ENCODE results near the gene WDR64.
"Not testable (repeated sequence)": the region's sequence is repeated elsewhere in the genome, so short reads cannot be mapped to it uniquely, and the experiment has no call there.

Gene WDR64

DNA sequence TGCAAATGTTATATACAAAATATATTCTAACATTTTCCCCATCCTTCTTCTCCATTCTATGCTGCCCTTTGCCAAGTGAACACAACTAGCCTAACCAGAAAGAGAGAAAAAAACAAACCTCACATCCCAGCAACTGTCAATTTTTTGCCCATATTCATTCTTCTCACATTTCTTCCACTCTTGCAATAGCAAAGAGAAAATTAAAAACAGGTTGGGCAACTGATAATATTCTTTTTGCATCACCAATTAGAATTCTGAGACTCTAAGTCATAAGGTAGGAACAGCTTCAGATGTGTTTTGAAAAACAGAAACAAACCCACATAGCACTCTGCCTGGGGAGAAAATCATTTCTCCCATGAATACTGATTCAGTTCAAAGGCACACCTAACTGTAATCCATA lies 170.8 kb downstream of the WDR64 start:
- H3K79me2 ChIP-seq: no peaks in the 10 kb centered on the region
- H3K27me3 ChIP-seq (ENCODE audit: control insufficient read depth, insufficient read depth, low read length): no peaks in the 10 kb centered on the region
- H3K4me1 ChIP-seq: no peaks in the 10 kb centered on the region
- H3K4me2 ChIP-seq (ENCODE audit: low read length): no peak overlapping the region
- H3K4me3 ChIP-seq (ENCODE audit: low read depth, low read length): no peak overlapping the region
- H3K36me3 ChIP-seq (ENCODE audit: control insufficient read depth, insufficient read depth, low read length): no peaks in the 10 kb centered on the region
- no peak overlapping the region for H3K27ac ChIP-seq
- no peak overlapping the region for H2AFZ ChIP-seq
- TF ChIP-seq, protein P1, sequence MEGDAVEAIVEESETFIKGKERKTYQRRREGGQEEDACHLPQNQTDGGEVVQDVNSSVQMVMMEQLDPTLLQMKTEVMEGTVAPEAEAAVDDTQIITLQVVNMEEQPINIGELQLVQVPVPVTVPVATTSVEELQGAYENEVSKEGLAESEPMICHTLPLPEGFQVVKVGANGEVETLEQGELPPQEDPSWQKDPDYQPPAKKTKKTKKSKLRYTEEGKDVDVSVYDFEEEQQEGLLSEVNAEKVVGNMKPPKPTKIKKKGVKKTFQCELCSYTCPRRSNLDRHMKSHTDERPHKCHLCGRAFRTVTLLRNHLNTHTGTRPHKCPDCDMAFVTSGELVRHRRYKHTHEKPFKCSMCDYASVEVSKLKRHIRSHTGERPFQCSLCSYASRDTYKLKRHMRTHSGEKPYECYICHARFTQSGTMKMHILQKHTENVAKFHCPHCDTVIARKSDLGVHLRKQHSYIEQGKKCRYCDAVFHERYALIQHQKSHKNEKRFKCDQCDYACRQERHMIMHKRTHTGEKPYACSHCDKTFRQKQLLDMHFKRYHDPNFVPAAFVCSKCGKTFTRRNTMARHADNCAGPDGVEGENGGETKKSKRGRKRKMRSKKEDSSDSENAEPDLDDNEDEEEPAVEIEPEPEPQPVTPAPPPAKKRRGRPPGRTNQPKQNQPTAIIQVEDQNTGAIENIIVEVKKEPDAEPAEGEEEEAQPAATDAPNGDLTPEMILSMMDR (IDR thresholded peaks at IDR 0.05): no peak
- no peak overlapping the region for H3K9ac ChIP-seq
- H3K9me3 ChIP-seq (ENCODE audit: control insufficient read depth, low read length): no peaks in the 10 kb centered on the region

DNA sequence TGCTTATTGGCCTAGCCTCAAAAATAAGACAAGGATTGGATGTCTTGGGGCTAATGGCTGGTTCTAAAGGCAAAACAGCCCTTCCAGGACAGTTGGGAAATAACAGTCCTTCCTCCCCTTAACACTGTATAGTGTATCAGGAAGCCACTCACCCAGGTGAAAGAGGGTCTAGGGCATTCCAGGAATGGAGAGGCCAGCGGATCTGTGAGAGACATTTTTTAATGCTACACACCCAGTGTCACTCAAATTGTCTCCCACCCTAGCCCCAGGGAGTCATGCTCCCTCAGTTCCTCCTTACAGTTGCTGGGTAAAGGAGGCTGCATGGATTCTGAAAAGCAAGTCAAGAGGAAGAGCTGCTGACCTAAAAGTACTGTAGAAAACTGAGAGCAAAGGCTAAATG lies 171.8 kb downstream of the WDR64 start:
- no peak overlapping the region for H3K27ac ChIP-seq
- no peak overlapping the region for H3K4me3 ChIP-seq (ENCODE audit: low read depth, low read length)
- no peaks in the 10 kb centered on the region for H3K4me1 ChIP-seq
- H3K9ac ChIP-seq: no peak overlapping the region
- no peaks in the 10 kb centered on the region for H3K79me2 ChIP-seq
- H2AFZ ChIP-seq: no peak overlapping the region
- TF ChIP-seq, protein P1 (IDR thresholded peaks at IDR 0.05): no peak
- H3K4me2 ChIP-seq (ENCODE audit: low read length): no peak overlapping the region
- no peaks in the 10 kb centered on the region for H3K9me3 ChIP-seq (ENCODE audit: control insufficient read depth, low read length)
- H3K27me3 ChIP-seq (ENCODE audit: control insufficient read depth, insufficient read depth, low read length): no peaks in the 10 kb centered on the region
- no peaks in the 10 kb centered on the region for H3K36me3 ChIP-seq (ENCODE audit: control insufficient read depth, insufficient read depth, low read length)

DNA sequence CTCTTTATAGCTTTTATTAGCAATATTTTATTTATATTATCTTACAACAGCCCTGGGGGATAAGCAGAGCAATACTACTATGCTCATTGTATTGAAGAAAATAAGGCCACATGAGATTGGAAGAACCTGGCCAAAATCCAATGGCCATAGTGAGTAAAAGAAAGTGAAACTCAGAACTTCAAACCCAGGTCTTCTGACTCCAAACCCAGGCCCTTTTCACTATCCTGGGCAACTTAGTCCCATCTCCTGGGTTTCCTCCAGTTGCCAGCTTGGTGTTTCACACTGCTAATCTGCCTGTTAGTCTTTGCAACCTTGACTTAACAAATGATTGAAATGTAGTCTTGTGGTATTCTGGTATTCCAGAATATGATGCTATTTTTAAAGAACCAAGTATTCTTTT lies 173.5 kb downstream of the WDR64 start:
- no peak overlapping the region for H3K4me2 ChIP-seq (ENCODE audit: low read length)
- TF ChIP-seq, protein P1 (IDR thresholded peaks at IDR 0.05): no peak
- no peaks in the 10 kb centered on the region for H3K9me3 ChIP-seq (ENCODE audit: control insufficient read depth, low read length)
- H2AFZ ChIP-seq: no peak overlapping the region
- H3K79me2 ChIP-seq: no peaks in the 10 kb centered on the region
- H3K4me3 ChIP-seq (ENCODE audit: low read depth, low read length): no peak overlapping the region
- no peak overlapping the region for H3K27ac ChIP-seq
- H3K27me3 ChIP-seq (ENCODE audit: control insufficient read depth, insufficient read depth, low read length): no peaks in the 10 kb centered on the region
- no peak overlapping the region for H3K9ac ChIP-seq
- no peaks in the 10 kb centered on the region for H3K36me3 ChIP-seq (ENCODE audit: control insufficient read depth, insufficient read depth, low read length)
- no peaks in the 10 kb centered on the region for H3K4me1 ChIP-seq

DNA sequence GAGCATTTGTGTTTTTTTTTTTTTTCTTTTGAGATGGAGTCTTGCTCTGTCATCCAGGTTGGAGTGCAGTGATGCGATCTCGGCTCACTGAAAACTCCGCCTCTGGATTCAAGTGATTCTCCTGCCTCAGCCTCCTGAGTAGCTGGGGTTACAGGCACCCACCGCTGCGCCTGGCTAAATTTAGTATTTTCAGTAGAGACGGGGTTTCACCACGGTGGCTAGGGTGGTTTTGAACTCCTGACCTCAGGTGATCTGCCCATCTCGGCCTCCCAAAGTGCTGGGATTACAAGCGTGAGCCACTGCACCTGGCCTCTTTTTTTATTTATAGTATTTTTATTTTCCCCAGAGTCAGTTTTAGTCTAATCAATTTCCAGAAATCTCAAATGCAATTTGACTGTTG lies 174.5 kb downstream of the WDR64 start:
- not testable (repeated sequence) for H3K4me3 ChIP-seq (ENCODE audit: low read depth, low read length); H3K27me3 ChIP-seq (ENCODE audit: control insufficient read depth, insufficient read depth, low read length); H2AFZ ChIP-seq; H3K36me3 ChIP-seq (ENCODE audit: control insufficient read depth, insufficient read depth, low read length); H3K27ac ChIP-seq; H3K79me2 ChIP-seq; H3K9ac ChIP-seq; H3K4me2 ChIP-seq (ENCODE audit: low read length); H3K4me1 ChIP-seq; H3K9me3 ChIP-seq (ENCODE audit: control insufficient read depth, low read length)

DNA sequence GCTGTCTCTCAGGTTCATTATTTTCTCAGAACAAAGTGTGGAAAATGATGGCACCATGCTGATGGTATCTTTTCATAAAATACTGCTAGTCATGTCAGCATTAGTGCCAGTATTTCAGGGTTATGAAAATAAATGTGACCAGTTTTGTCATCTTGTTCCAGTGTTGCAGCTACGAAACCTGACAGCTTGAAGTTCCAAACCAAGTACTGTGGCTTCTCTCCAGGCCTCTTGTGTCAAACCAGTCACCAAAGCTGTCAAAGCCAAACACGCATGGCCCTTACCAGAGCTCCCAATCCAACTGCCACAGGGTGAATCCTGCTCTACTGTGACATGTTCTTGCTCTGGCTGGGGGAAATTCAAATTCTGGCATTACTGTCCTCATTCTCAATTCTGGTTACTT lies 175.2 kb downstream of the WDR64 start:
- TF ChIP-seq, protein P1 (IDR thresholded peaks at IDR 0.05): no peak
- Histone ChIP-seq H3K36me3 (ENCODE audit: control insufficient read depth, insufficient read depth, low read length) (no peaks in the 10 kb centered on the region), H3K9me3 (ENCODE audit: control insufficient read depth, low read length) (no peaks in the 10 kb centered on the region), H3K27me3 (ENCODE audit: control insufficient read depth, insufficient read depth, low read length) (no peaks in the 10 kb centered on the region), H3K27ac (no peak overlapping the region), H2AFZ (no peak overlapping the region), H3K4me3 (ENCODE audit: low read depth, low read length) (no peak overlapping the region), H3K4me2 (ENCODE audit: low read length) (no peak overlapping the region), H3K79me2 (no peaks in the 10 kb centered on the region), H3K9ac (no peak overlapping the region), H3K4me1 (no peaks in the 10 kb centered on the region)
